DMS153 (cell line): ENCODE data around the gene ARHGEF11.

ENCODE experiments used
- DNase-seq: peaks from one replicate; lab custom pipeline; 2025; lab: John Stamatoyannopoulos, UW

The ARHGEF11 gene

DNA sequence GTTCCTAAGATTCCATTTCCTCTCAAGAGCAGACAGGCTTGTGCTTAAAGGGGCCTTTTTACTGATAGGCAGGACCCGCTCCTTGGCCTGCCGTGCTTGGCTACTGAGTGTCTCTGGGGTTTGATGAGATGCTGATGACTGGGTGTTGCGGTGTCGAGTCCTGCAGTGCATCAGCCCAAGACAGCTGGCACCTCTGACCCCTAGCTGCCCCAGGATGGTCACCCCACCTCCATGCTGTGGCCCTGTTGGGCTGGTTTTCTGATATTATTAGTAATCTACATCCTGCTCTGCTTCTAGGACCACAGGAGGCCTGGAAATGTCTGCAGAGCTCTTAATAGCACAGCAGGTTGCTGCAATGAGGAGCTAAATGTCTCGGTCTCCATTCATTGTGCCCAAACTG lies 96.4 kb downstream of the ARHGEF11 start:
- DNase-seq, result no peak

DNA sequence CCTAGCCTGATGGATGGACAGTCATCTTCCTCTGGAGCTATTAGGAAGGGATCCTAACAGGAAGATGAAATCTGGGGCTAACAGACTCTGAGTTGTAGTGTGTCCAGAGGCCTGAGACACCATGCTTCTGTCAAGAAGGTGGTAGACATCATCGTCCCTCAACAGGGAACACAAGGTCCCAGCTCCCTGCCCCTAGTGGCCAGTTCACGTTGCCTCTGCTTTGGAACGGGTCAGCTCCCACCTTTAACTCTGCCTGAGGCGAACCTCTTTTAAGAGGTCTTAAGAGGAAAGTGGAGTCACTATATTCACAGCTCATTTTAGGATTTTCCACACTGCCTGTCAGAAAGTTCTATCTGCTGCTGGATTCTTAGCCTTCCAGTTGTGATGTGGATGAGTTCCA lies 96.8 kb downstream of the ARHGEF11 start:
- DNase-seq, result no peak

DNA sequence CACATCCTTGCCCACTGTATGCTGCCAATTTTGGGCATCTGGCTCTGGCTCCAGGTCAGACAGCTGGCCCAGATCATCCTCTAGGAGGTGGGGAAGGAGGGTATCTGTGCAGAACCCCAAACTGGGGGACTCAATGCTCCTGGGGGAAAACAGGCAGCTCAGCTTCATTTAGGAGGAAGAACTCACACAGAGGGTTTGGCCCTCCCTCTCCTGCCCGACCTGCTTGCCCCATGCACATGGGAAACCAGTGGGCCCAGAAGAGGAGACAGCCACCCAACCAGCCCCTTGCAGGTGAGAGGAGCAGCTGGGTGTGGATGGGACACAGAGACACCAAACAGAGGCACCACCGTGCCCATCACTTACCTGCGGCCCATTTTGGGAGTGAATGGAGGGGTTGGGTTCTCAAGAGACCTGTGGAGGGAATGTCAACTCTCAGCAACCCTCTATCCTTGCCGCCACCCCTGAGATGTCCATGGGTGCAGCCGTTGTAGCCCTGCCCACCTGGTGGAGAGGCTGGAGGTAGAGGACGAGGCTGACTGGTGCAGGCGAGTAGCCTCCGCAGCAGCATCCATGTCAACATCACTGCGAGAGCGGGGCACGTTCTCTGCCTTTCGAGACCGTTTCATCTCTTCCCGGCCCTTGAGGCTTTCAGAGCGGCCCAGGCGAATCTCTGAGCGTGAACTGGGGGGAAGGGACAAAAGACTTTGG lies 97.6 kb downstream of the ARHGEF11 start:
- DNase-seq, result no peak

DNA sequence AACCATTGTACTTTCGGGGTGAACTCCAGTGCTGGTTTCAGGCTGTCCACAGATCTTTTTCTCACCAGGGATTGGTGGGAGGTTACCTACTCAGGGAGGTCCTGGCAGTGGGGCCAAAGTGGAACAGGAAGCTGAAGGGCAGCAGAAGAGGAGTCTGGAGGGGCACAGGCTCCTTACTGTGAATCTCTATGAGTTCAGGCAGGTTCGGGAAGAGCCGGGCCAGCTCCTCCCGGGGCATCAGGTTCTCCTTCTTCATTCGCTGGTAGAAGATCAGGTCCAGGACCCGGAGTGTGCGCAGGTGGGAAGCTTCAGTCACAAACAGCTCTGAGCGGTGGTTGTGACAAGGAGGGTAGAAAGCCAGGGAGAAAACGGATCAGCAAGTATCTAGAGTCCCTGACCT lies 98.4 kb downstream of the ARHGEF11 start:
- no peak for DNase-seq

DNA sequence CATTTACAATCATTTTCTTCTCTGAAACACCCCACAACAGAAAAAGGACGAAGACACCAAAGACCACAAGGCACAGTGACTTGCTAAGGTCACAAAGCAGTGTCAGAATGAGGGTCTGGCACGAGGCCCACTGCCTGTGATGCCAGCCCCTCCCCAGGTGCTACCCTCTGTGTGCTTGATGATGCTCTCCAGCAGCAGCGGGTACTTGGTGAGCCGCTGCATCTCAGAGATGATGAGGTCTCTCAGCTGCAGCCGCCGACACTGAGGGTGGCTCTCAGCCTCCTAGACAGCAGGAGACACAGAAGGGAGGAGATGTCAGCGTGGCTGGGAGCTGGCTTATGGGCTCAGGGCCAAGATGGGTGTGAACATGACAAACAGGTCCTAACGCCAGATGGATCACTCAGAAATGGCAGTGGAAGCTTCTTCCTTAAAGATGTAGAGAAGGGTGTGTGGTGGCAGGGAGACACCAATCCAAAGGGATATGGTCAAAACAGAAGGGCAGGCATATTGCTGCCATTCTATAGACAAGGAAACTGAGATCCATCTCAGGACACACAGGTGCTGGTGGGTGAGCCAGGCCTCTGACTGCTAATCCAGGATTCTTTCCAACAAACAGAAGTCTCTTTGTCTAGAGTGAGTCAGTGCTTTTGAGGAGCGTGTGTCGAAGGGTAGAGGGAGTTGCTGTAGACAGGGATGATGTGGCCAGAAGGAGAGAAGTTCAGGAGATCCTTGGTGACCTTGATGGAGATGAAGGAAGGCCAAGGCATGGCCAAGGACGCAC lies 99.5 kb downstream of the ARHGEF11 start:
- DNase-seq, result no peak

DNA sequence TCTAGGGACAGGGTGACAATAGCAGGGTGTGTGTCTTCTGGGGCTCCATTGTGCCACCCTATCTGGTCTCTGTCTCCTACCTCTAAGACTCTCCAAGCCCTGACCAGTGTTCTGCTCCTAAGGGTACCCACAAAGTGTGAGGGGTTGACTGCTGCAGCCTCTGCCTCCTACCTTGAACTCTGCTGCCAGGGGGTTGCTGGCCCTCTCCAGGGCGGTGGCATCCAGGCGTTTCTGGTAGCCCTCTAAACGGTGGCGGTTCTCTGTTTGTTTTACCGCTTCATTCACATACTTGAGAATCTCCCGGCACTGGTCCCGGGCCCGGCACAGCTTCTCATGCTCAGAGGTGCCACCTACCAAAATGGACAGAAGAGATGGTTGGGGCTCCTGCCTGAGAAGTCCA lies 100.7 kb downstream of the ARHGEF11 start:
- no peak for DNase-seq

DNA sequence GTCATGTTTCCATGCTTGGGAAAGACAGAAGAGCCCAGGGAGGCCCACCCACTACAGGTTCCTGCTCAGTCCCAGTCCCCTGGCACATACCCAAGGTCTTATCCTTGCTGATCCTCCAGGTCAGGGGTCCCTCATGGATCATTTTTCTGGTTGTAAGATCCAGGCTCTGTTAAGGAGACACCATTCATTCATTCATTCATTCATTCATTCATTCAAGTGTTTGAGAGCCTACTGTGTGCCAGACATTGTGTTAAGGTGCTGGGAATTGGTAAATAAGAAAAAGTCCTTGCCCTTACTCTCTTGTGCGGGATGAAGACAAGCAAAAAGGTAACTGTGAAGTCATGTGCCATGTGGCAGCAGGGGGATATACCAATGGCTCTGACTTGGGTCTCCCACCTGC lies 101.3 kb downstream of the ARHGEF11 start:
- DNase-seq, result no peak

DNA sequence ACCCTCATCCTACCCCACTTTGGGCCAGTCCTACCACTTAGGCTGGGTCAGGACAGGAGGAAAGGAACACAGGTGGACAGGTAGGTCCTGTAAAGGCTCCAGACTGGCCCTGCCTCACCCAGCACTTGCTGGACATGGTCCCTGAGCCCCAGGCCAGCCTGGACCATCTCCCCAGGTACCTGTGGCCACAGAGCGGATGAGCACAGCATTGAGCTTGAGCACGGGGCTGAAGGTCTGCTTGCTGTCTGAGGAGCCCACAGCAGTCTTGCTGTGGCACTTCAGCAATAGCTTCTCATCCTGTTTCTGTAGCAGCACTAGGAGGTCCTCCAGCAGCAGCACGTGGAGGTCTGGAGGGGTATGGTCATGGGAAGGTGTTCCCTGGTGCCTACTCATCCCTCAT lies 101.8 kb downstream of the ARHGEF11 start:
- no peak for DNase-seq

DNA sequence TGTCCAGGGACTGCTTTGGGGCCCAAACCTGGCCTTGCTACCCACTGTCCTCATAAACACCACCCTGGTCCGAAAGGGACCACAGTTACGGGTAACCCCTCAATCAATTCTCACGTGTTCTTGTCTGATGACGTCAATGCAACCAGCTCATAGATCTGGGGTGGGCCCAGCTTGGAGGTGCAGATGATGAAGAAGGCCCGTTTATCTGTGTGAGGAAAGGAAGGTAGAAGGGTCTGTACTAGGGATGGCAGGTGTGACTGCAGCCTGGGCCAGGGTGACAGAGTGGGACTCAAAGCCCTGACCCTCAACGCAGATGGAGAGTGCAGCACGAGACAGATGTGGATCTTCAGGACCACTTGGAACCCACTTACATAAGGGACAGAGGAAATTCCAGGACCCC lies 103.0 kb downstream of the ARHGEF11 start:
- no peak for DNase-seq

DNA sequence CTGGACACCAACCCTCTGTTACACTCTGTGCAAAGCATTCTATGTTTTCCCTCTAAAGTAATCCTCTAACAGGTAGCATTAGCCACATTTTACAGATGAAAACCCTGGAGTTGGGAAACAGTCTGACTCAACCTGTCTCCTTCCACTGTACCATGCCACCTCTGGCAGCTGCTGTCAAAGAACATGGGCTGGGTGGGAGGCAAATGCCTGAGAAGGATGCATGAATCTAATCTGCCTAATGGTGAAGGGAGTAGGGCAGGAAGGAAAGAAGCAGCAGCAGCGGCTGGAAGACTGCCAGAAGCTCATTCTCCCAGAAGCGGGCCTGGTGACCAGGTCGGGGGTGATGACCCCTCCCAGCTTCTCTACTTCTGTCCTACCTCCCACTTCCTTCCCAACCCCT lies 103.4 kb downstream of the ARHGEF11 start:
- DNase-seq, result no peak

DNA sequence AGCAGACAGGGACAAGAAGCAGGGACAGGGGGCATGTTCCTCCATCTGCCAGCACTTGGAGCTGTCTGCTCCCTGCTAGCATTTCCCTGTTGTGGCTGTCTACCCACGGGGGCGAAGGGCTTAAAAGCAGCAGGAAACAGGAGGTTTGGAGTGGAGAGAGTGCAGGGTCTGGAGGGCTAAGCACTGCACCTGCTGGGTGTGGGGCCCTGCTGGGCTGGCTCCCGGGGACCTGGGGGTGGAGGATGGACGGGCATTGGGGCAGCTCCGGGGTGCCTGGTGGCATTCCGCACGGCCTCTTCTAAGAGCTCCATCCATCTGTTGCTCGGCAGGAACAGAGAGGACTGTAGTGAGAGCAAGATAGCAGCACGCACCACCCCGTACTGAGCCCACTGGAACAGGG lies 103.9 kb downstream of the ARHGEF11 start:
- no peak for DNase-seq

DNA sequence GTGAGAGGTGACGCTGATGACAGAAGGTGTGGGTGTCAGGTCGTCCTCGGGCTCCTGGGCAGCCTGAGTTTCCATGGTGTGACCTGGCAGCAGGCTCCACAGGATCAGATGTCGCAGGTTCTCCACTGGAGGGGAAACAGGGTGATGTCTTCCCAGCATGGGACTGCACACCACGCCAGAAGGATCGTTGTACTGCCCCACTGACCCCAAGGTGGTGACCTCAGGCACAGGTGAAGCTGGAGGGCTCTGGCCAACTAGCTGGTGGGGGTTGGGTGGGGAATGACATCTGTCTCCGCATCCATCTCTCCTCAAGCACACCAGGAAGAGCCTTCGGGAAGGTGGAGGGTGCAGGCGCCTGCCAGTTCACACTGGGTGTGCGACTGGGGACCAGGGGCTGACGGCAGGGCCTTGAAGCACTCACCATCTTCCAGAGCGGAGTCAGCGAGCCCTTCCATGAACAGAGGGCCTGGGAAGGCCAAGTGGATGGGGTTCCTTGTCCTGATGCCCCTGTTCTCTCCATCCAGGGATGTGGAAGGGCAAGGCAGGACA lies 105.7 kb downstream of the ARHGEF11 start:
- DNase-seq, result no peak

DNA sequence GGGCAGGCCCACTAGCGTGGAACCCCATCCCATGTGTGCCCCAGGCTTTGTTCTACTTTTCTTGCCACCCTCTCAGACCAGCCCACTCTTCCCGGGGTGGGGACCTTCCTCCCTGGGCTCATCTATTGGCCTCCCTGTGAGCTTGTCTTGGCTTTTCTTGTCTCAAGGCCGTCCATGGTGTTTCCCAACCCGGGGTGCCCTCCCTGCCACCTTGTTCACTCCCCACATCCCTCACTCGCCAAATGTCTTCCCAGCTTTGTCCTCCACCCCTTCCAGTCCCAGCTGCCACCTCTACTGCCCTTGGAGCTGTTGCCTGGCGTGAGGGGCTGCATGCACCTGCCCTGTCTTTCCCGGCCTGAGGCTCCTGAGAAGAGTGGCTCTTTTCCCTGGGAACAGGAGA lies 106.7 kb downstream of the ARHGEF11 start:
- no peak for DNase-seq

DNA sequence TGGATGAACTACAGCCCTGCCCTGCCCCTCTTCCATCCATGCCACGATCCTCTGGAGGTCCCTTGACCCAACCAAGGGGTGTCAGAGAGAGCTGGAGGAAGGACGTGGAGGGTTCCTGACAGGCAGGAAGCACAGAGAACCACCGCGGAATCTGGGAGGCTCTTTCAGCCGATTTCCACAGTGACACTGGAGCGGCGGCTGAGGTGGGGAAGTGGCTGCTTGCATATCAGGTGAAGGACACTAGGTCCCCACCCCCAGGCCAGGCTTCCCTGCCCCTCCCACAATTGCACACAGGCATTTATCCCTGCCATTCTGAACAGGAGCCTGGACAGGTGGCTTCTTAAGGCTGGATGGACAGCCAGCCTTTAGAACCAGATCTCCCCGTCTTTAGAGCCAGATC lies 107.7 kb downstream of the ARHGEF11 start:
- DNase-seq, result no peak

DNA sequence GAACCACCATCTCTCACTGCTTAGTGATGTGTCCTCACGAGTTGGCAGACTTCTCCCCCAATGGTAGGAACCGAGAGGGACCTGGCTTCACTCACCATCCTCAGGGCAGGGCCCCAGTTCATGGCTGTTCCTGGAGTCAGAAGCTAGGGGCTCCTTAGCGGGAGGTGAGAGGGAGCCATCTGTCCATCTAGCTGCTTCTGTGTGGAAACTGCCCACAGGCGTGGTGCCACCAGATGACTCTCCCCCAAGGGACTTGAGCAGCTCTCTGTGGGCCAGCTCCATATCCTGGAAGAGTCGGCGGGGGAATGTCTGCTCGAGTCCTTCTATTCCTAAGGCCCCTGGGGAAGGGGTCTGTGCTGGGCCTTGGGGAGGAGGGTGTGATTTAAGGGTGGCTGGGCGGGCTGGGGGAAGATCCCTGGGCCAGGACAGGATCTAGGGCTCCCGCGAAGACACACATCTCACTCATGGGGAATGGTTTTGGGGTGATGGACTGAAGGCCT lies 108.8 kb downstream of the ARHGEF11 start:
- DNase-seq, result no peak

DNA sequence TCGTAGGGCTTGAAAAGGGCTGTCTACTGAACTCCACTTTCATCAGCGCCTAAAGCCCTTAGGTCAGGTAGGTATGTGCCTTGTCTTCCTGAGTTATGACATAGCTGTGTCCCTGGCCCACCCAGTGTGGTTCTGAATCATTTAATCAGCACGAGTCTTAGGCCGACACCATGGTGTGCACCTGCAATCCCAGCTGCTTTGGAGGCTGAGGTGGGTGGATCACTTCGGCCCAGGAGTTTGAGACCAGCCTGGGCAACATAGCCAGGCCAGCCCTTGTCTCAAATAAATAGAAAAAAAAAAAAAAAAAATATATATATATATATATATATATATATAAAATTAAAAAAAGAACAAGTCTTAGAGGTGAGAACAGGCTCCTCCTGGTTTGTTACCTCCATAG lies 109.4 kb downstream of the ARHGEF11 start:
- DNase-seq, result no peak

DNA sequence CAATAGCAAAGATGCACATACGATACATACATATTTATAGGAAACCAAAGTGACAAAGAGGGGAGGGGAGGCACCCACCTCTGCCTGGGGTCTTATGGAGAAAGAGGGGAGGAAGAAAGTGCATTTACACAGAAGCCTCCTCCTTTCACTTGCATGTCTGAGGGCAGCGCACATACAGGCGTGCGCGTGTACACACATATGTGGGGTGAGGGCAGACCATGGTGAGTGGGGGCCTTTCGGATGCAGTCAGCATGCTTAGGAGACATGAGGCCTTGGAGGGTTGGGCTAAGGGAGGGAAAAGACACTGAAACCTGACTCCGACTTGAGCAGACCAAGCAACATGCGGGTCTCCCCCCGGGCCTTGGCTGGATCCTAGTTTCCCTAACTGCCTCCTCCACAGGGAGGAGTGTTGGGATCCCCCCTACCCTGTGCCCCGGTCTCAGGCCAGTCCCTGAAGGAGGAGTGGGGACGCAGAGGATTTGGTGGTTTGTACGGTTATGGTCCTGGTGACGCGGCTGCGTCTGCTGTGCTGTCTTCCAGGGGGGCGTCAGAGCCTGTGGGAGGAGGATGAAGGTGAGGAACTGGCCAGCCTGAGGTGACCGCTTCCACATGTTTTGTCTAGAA lies 109.9 kb downstream of the ARHGEF11 start:
- no peak for DNase-seq

DNA sequence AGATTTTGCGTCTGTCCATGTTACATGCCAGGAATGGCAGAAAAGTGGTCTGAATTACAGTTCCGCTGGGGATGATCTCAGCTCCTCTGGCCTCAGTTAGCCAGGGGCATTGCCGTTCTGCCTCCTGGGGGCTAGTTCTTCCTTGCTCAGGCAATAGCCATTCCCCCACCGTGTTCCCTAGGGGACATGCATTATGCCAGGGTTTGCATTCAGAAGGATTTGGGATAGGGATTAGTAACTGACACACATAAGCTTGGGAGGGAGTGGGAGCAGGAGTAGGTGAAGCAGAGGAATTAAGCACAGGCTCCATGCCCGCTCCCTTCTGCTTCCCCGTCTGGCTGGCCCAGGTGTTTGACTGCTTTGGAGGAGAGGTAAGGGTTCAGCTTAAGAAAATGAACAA lies 112.4 kb downstream of the ARHGEF11 start:
- DNase-seq, result no peak

DNA sequence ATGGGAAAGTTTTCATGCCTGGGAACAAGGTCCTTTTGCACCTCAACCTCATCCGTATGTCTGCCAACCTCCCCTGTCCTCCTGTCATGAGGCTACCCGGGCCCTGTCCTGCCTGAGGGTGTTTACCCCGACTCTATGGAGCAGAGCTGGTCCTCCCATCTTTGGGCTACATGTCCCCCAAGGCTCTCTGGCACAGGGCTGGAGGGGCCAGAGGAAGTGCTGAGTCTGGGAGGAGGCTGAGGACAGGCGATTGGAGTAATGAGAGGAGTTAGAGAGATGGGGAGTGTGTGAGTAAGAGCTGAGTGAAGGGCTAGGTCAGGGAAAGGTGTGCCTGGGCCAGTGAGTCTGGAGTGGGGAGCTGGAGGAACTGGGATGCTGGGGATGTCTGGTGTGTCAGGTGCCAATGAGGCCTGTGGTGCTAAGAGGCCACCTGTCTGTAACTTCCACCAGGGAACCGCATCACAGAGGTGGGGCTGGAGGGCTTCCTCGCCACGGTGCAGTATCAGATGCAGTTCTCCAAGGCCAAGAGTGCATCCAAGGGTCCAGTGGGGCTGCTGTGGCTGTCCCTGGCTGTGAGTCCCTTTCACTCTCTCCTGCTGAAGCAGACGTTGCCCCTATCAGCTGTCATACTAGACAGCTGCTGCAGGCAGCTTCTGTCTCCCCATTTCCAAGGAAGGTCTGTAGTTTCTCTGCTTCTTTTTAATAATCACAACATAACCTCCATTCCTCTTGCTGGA lies 113.4 kb downstream of the ARHGEF11 start:
- no peak for DNase-seq

DNA sequence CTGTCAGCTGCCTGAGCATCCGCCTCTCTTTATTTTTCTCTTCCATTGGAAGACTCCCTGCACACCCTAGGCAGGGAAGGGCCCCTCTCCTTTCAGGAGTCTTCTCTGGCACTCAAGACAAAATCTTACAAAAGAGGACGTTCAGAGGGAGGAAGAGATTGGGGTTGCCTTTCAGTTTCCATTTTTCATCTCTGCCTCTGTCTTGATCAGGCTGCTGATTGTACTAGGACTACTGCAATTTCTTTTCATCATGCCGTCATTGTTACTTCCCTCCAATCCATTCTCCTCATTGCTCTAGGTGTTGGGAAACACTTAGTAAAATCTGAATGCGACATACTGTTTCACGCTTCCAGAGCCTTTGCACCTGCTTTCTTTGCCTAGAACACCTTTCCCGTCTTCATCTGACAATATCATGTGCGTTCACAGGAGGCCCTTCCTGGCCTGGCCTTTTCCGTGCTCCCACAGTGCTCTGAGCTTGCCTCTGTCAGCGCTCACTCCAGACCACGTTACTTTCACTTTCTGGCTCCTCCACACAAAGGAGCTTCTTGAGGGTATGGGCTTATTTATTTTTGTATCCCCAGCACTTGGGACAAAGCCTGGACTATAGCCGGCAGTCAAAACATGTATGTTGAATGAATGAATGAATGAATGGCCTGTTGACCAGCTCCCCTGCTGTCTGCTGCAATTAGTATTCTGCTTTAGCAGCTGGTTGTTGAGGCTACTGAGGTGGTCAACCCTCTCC lies 114.2 kb downstream of the ARHGEF11 start:
- DNase-seq, result peak; percentile 41

DNA sequence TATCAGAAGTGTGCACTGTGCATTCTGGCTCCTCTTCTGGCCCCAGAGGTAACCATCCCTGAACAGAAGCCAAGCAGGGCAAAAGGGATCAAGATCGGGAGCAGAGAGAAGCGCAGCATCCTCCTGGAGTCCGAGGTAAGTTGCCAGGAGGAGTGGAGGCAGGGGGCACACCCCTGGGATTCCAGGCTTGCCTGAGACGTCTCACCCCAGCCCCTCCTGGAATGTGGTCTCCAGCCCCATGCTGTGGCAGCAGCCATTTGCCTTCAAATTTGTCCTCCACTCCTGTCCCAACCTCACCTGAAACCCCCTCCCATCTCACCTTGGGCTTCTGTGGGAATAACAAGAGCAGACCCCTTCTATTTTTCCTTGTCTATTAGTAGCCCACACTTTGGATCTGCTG lies 115.1 kb downstream of the ARHGEF11 start:
- no peak for DNase-seq
